ENCODE results near the gene ZNF185. TPM values are rescaled to one million over a fixed set of nuclear protein-coding genes. Genes with fewer than 3 reads are reported as not detected.

ZNF185 gene
- total RNA-seq, 1 experiment from 2014 or later = 4.0 TPM

- DNase-seq (ENCODE audit: low spot score) = no peak
These were observed 48.8 kb downstream of the ZNF185 start for GRCh38 chrX:152946681-152947080.

Other genes with a start within 250 kb of the ZNF185 start
- 9.1 and 10.0 TPM in 2 replicates for gene MAGEA3, start 199.3 kb upstream of the ZNF185 start, total RNA-seq (2014; rRNA removed; shearing (Covaris generic))
- gene CSAG2, start 188.8 kb upstream of the ZNF185 start, total RNA-seq (2014; rRNA removed; shearing (Covaris generic)) = not detected in 2 replicates
- gene MAGEA2B, start 183.4 kb upstream of the ZNF185 start, total RNA-seq (2014; rRNA removed; shearing (Covaris generic)) = 0.21 TPM in 1 of 2 replicates, not detected in the other
- gene CSAG1, start 164.3 kb upstream of the ZNF185 start, total RNA-seq (2014; rRNA removed; shearing (Covaris generic)) = 1.1 and 5.7 TPM in 2 replicates
- 6.2 and 6.8 TPM in 2 replicates for gene MAGEA12, start 164.3 kb upstream of the ZNF185 start, total RNA-seq (2014; rRNA removed; shearing (Covaris generic))
- 0.94 TPM in 1 of 2 replicates, not detected in the other for gene MAGEA2, start 144.2 kb upstream of the ZNF185 start, total RNA-seq (2014; rRNA removed; shearing (Covaris generic))
- gene CSAG3, start 138.8 kb upstream of the ZNF185 start, total RNA-seq (2014; rRNA removed; shearing (Covaris generic)) = not detected in 2 replicates
- gene MAGEA6, start 128.4 kb upstream of the ZNF185 start, total RNA-seq (2014; rRNA removed; shearing (Covaris generic)) = 3.2 and 8.3 TPM in 2 replicates
- 21.9 and 29.2 TPM in 2 replicates for gene CETN2, start 67.3 kb upstream of the ZNF185 start, total RNA-seq (2014; rRNA removed; shearing (Covaris generic))
- gene NSDHL, start 67.0 kb upstream of the ZNF185 start, total RNA-seq (2014; rRNA removed; shearing (Covaris generic)) = 52.6 and 56.7 TPM in 2 replicates
- 0.10 and 0.37 TPM in 2 replicates for gene PNMA5, start 96.0 kb downstream of the ZNF185 start, total RNA-seq (2014; rRNA removed; shearing (Covaris generic))
- not detected in 2 replicates for gene PNMA3, start 158.4 kb downstream of the ZNF185 start, total RNA-seq (2014; rRNA removed; shearing (Covaris generic))
- gene PNMA6A, start 174.4 kb downstream of the ZNF185 start, total RNA-seq (2014; rRNA removed; shearing (Covaris generic)) = not detected in 2 replicates